ENCODE results near the gene GRIK5.

GRCh38 chr19:42092350-42092749, 22.3 kb upstream of the GRIK5 start:
- TF ChIP-seq CTCF (IDR thresholded peaks at IDR 0.05; ENCODE audit: low read depth, low read length, poor library complexity, severe bottlenecking) (peak; percentile 74), EZH2phosphoT487 (IDR thresholded peaks at IDR 0.05; ENCODE audit: borderline replicate concordance, low read length) (no peak)

All from DOHH2 (cell line).